Endodermal cell (in vitro differentiated cells): ENCODE data around the gene CNTN4. TPM values are rescaled to one million over a fixed set of nuclear protein-coding genes. Genes with fewer than 3 reads are reported as not detected.

ENCODE experiments used
- DNase-seq: peaks from one replicate; pipeline ENCODE4 v3.0.0-alpha.2; 2017
- H3K27ac ChIP-seq: 2 replicates; pipeline ENCODE4 v1.5.1; 2013; ENCODE audit warnings: mild to moderate bottlenecking, low read depth, low read length, moderate library complexity
- H3K27me3 ChIP-seq: 2 replicates; pipeline ENCODE4 v1.6.1; 2013; ENCODE audit warnings: mild to moderate bottlenecking, low read length, moderate library complexity; ENCODE audit not compliant: insufficient read depth, control insufficient read depth, poor library complexity, severe bottlenecking
- H3K36me3 ChIP-seq: 2 replicates; pipeline ENCODE4 v1.7.0; 2013; ENCODE audit warnings: mild to moderate bottlenecking, low read length, moderate library complexity; ENCODE audit not compliant: control insufficient read depth, insufficient read depth
- H3K4me1 ChIP-seq: one replicate; pipeline ENCODE4 v1.7.0; 2013; ENCODE audit warnings: low read length; ENCODE audit not compliant: control insufficient read depth, insufficient read depth
- H3K4me3 ChIP-seq: 2 replicates; pipeline ENCODE4 v1.5.1; 2013; ENCODE audit warnings: mild to moderate bottlenecking, low read length, moderate library complexity
- H3K9ac ChIP-seq: 2 replicates; pipeline ENCODE4 v1.6.1; 2013; ENCODE audit warnings: mild to moderate bottlenecking, low read length, moderate library complexity; ENCODE audit not compliant: poor library complexity, severe bottlenecking; ENCODE audit errors: extremely low read depth
- H3K9me3 ChIP-seq: 2 replicates; pipeline ENCODE4 v1.6.1; 2013; ENCODE audit warnings: mild to moderate bottlenecking, low read length, moderate library complexity; ENCODE audit not compliant: control insufficient read depth
- H3K27ac Mint-ChIP-seq: 2 replicates; pipeline ENCODE4 v1.8.0; 2020; ENCODE audit warnings: mixed read lengths
- H3K27me3 Mint-ChIP-seq: 2 replicates; pipeline ENCODE4 v1.8.0; 2021; ENCODE audit warnings: mild to moderate bottlenecking, mixed read lengths; ENCODE audit not compliant: insufficient read depth
- H3K36me3 Mint-ChIP-seq: 2 replicates; pipeline ENCODE4 v1.8.0; 2020; ENCODE audit warnings: low read depth, mixed read lengths
- H3K4me1 Mint-ChIP-seq: 2 replicates; pipeline ENCODE4 v1.8.0; 2020; ENCODE audit warnings: mixed read lengths
- H3K4me3 Mint-ChIP-seq: 2 replicates; pipeline ENCODE4 v1.8.0; 2020; ENCODE audit warnings: mild to moderate bottlenecking, moderate library complexity, mixed read lengths
- H3K9me3 Mint-ChIP-seq: 2 replicates; pipeline ENCODE4 v1.8.0; 2020; ENCODE audit warnings: mild to moderate bottlenecking, mixed read lengths
- WGBS, 2 experiments: methylation state at CpG; one replicate each; pipeline versions ENCODE4 v1.1.5 to v1.1.7; 2013; ENCODE audit warnings: missing lambda C conversion rate in 2 of 2, mixed read lengths in 1 of 2; ENCODE audit not compliant: insufficient coverage in 1 of 2, insufficient read length in 1 of 2; 5-methylcytosine and 5-hydroxymethylcytosine counted together
- total RNA-seq, 2 donors: library from RNA; stranded (reverse); fragmentation: NEBNext Ultra II Directional in 1 of 2; extraction: Animal tissue kit (Norgen Biotek cat#: 25700) in 1 of 2; gene quantifications; 2 replicates in 1 of 2; 3 replicates in 1 of 2; pipeline ENCODE4 v1.2.1, GENCODE V29; 2021
- TF ChIP-seq, protein P1 (sequence below): fragments of 200-600 bp; sonication (generic); conservative IDR thresholded peaks from 2 replicates; pipeline ENCODE4 v1.5.0; 2021; ENCODE audit warnings: antibody characterized with exemption, mild to moderate bottlenecking

The CNTN4 gene
- total RNA-seq, 2 donors from 2014 or later = 10.8 to 11.1 TPM

DNA sequence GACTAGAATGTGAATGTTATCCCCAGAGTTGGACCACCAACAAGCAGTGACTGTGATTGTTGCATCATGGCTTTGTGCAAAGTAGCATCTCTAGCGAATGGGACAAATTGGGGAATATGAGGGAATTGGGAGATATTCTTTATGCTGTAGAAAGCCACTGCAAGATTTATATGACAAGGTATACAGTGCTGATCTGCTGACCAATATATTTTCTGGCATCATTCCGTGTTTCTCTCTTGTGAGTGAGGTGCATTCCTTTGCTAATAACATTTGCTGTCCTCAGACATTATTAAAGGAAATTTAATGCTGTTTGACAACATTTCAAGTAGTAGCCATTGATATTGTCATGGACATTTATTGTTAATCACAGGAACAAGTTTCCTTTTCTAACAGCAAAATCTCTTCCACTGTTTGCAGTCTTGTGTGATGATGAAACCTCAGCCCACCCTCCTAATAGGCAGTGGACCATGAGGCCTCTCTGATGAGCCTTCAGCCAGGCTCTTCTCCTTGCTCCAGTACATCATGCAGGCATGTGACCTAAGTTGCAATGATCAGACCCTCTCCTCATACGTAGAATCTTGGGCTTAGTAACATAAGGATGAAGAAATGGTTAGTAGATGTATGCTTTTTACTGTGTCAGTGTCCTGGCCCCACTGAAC lies 16.1 kb downstream of the CNTN4 start:
- Histone ChIP-seq H3K9ac (no peak overlapping the region), H3K27ac (no peak overlapping the region), H3K36me3 (no peaks in the 10 kb centered on the region), H3K4me3 (no peak overlapping the region), H3K27me3 (no peaks in the 10 kb centered on the region), H3K9me3 (peaks cover 16% of the 10 kb centered on the region), H3K4me1 (no peaks in the 10 kb centered on the region)
- H3K27me3 Mint-ChIP-seq = no peaks in the 10 kb centered on the region
- TF ChIP-seq, protein P1, sequence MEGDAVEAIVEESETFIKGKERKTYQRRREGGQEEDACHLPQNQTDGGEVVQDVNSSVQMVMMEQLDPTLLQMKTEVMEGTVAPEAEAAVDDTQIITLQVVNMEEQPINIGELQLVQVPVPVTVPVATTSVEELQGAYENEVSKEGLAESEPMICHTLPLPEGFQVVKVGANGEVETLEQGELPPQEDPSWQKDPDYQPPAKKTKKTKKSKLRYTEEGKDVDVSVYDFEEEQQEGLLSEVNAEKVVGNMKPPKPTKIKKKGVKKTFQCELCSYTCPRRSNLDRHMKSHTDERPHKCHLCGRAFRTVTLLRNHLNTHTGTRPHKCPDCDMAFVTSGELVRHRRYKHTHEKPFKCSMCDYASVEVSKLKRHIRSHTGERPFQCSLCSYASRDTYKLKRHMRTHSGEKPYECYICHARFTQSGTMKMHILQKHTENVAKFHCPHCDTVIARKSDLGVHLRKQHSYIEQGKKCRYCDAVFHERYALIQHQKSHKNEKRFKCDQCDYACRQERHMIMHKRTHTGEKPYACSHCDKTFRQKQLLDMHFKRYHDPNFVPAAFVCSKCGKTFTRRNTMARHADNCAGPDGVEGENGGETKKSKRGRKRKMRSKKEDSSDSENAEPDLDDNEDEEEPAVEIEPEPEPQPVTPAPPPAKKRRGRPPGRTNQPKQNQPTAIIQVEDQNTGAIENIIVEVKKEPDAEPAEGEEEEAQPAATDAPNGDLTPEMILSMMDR = no peak
- H3K9me3 Mint-ChIP-seq = no peaks in the 10 kb centered on the region
- no peak overlapping the region for H3K27ac Mint-ChIP-seq
- H3K4me3 Mint-ChIP-seq = no peak overlapping the region
- DNase-seq = no peak
- peaks cover 14% of the 10 kb centered on the region for H3K4me1 Mint-ChIP-seq
- no peaks in the 10 kb centered on the region for H3K36me3 Mint-ChIP-seq
- WGBS, 2 experiments = 78% methylated on average over 3 of the region's 3 CpGs; no CpG with 5 or more reads in 1 of the 2 experiments

DNA sequence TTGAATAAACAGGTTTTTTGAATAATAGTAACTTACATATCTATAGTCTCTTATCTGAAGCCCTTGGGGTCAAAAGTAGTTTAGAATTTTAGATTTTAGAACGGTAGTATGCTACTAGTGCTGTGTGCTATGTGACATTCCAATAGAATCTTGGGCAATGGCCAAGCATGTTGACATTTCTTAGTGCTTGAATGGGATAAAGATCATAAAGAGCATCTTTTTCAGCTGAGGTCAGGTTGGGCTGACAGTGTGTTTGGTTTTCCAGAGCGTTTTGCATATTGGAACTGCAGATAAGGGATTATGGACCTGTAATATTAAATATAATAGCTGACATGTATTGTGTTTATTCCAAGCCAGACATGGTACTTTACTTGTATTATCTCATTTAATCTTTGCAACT lies 32.1 kb downstream of the CNTN4 start:
- Mint-ChIP-seq H3K4me3 (no peak overlapping the region), H3K4me1 (peaks cover 2% of the 10 kb centered on the region), H3K9me3 (no peaks in the 10 kb centered on the region), H3K27ac (no peak overlapping the region), H3K36me3 (no peaks in the 10 kb centered on the region), H3K27me3 (no peaks in the 10 kb centered on the region)
- no peak for DNase-seq
- Histone ChIP-seq H3K9ac (no peak overlapping the region), H3K27me3 (no peaks in the 10 kb centered on the region), H3K4me3 (no peak overlapping the region), H3K36me3 (no peaks in the 10 kb centered on the region), H3K9me3 (peaks cover 9% of the 10 kb centered on the region), H3K27ac (no peak overlapping the region), H3K4me1 (no peaks in the 10 kb centered on the region)
- WGBS, 2 experiments = 50 to 64% methylated on average over 1 to 2 of the region's 2 CpGs
- TF ChIP-seq, protein P1 = no peak

GRCh38 chr3:2133146-2133545 lies 34.5 kb downstream of the CNTN4 start:
- Mint-ChIP-seq H3K27me3 (no peaks in the 10 kb centered on the region), H3K27ac (no peak overlapping the region), H3K4me1 (no peaks in the 10 kb centered on the region), H3K9me3 (no peaks in the 10 kb centered on the region), H3K36me3 (no peaks in the 10 kb centered on the region), H3K4me3 (no peak overlapping the region)
- TF ChIP-seq, protein P1 = no peak
- no peak for DNase-seq
- Histone ChIP-seq H3K4me1 (no peaks in the 10 kb centered on the region), H3K4me3 (no peak overlapping the region), H3K27me3 (no peaks in the 10 kb centered on the region), H3K9ac (no peak overlapping the region), H3K9me3 (peaks cover 21% of the 10 kb centered on the region), H3K27ac (no peak overlapping the region), H3K36me3 (no peaks in the 10 kb centered on the region)
